ENCODE measurements around the gene KIAA0513.
A peak's percentile ranks its signal among the peaks of the same experiment; 100 is the strongest.

GRCh38 chr16:85010931-85011845 is 16.4 kb upstream of the KIAA0513 start, which contains the start of gene ZDHHC7:
- TF ChIP-seq CTCF (IDR thresholded peaks at IDR 0.05), result no peak
- peak; percentile 88 to 93 for TF ChIP-seq POLR2A (IDR thresholded peaks at IDR 0.05)
- TF ChIP-seq POLR2AphosphoS5 (IDR thresholded peaks at IDR 0.05), result peak; percentile 94
- no peak for TF ChIP-seq EP300 (IDR thresholded peaks at IDR 0.05)
